Ovary (tissue), 9 donors: ENCODE results near the gene TSLP. TPM values are rescaled to one million over a fixed set of nuclear protein-coding genes. Genes with fewer than 3 reads are reported as not detected.

Source experiments
- DNase-seq, 5 donors: peaks; one replicate each; pipeline ENCODE4 v3.0.0-alpha.2; 2019 to 2020
- H3K27ac ChIP-seq, 2 donors: fragments of 200-600 bp; one replicate each; pipeline versions ENCODE4 v1.5.1 to v1.8.0; 2019 to 2022
- H3K27me3 ChIP-seq: fragments of 200-600 bp; one replicate; pipeline ENCODE4 v1.8.0; 2022
- H3K36me3 ChIP-seq: fragments of 200-600 bp; sonication (generic); one replicate; pipeline ENCODE4 v1.5.1; 2019
- H3K4me1 ChIP-seq: one replicate; pipeline ENCODE4 v1.8.1; 2013; ENCODE audit warnings: mild to moderate bottlenecking, moderate library complexity; ENCODE audit not compliant: insufficient read depth
- H3K4me3 ChIP-seq: fragments of 200-600 bp; sonication (generic); one replicate; pipeline ENCODE4 v1.5.1; 2017
- H3K9me3 ChIP-seq, 2 donors: fragments of 200-600 bp in 1 of 2; sonication (generic) in 1 of 2; one replicate each; pipeline versions ENCODE4 v1.5.1 to v1.8.1; 2013 to 2019; ENCODE audit warnings: mild to moderate bottlenecking in 1 of 2, moderate library complexity in 1 of 2
- CTCF ChIP-seq, 3 donors: fragments of 450-650 bp in 2 of 3; fragments of 200-600 bp in 1 of 3; IDR thresholded peaks; one replicate each; pipeline versions ENCODE4 v1.5.1 to v1.8.0; 2016 to 2022; ENCODE audit warnings: antibody characterized with exemption in 3 of 3, mild to moderate bottlenecking in 1 of 3
- EP300 ChIP-seq: sonication (generic); formaldehyde crosslinking; IDR thresholded peaks from one replicate; pipeline ENCODE4 v1.6.1; 2017; ENCODE audit warnings: antibody characterized with exemption
- POLR2A ChIP-seq: fragments of 450-650 bp; IDR thresholded peaks from one replicate; pipeline ENCODE4 v1.6.1; 2017; ENCODE audit warnings: antibody characterized with exemption, mild to moderate bottlenecking, moderate library complexity
- WGBS, 3 donors: extraction: QIAGEN DNeasy Blood & Tissue Kit in 1 of 3; methylation state at CpG; one replicate each; pipeline versions ENCODE4 v1.1.5 to v1.1.7; 2013 to 2017; 5-methylcytosine and 5-hydroxymethylcytosine counted together
- intact Hi-C, 4 donors: fragments of 100-400 bp; cut with DNase I; formaldehyde crosslinking; loops; one replicate each; pipeline versions ENCODE4 v1.11.0 to v1.15.1; 2022 to 2023
- polyA plus RNA-seq, 2 donors: library from polyadenylated mRNA; stranded (reverse); fragments of 200-250 nt in 1 of 2; fragments of 350-450 nt in 1 of 2; fragmentation: Illumina TruSeq in 1 of 2; extraction: RNeasy Lipid Tissue Mini Kit (QIAGEN cat#74804) in 1 of 2; gene quantifications; one replicate each; pipeline ENCODE4 v1.2.3, GENCODE V29; 2013 to 2014
- total RNA-seq, 7 donors: library from RNA; depleted of rRNA in 2 of 7; stranded (reverse); fragments of >200 nt in 2 of 7; fragmentation: NEBNext Ultra II Directional in 3 of 7; extraction: Animal tissue kit (Norgen Biotek cat#: 25700) in 3 of 7; gene quantifications; one replicate each; pipeline versions ENCODE4 v1.1.0 to v1.2.4, GENCODE V29; 2016 to 2023
- donor health status: DM: no; HTN: no; CAD: no; lungs with moderate emphysema.
- donor health status: DM: no; HTN: no; CAD: no.
- donor health status: Bipolar disorder and iron deficiency.
- donor health status: DM: yes; HTN: yes; CAD: no.
- donor health status: DM: no; HTN: no; CAD: no.
- donor health status: DM: yes; HTN: yes; CAD: no.

The TSLP gene
- total and polyA plus RNA-seq, 9 donors = 0.12 to 1.4 (median 0.32) TPM; not detected in 1

GRCh38 chr5:111095982-111096381 is 24.5 kb downstream of the TSLP start:
- Histone ChIP-seq H3K4me3 (no peak overlapping the region), H3K4me1 (no peaks in the 10 kb centered on the region), H3K36me3 (no peaks in the 10 kb centered on the region), H3K27ac (no peak overlapping the region), H3K9me3 (no peaks in the 10 kb centered on the region), H3K27me3 (no peaks in the 10 kb centered on the region)
- intact Hi-C loops = no loop called here
- WGBS, 3 donors = 52 to 73% (median 61%) methylated on average over 1 of the region's 1 CpG
- TF ChIP-seq EP300 (no peak), POLR2A (no peak), CTCF (IDR thresholded peaks at IDR 0.05) (no peak)
- no peak for DNase-seq

- WGBS, 3 donors = 0 to 7% (median 3%) methylated on average over 1 of the region's 1 CpG
- no peaks in the 10 kb centered on the region for H3K36me3 ChIP-seq
- H3K4me3 ChIP-seq = no peak overlapping the region
- H3K9me3 ChIP-seq = no peaks in the 10 kb centered on the region
- no peak overlapping the region for H3K27ac ChIP-seq
- no peak for DNase-seq
- TF ChIP-seq EP300 (no peak), POLR2A (no peak), CTCF (IDR thresholded peaks at IDR 0.05) (no peak)
- H3K4me1 ChIP-seq = no peaks in the 10 kb centered on the region
- intact Hi-C loops = no loop called here
- H3K27me3 ChIP-seq = no peaks in the 10 kb centered on the region
These were observed 27.7 kb downstream of the TSLP start for GRCh38 chr5:111099058-111099778.

- intact Hi-C loops = no loop called here
- WGBS, 3 donors = 95 to 98% (median 98%) methylated on average over 2 of the region's 2 CpGs
- H3K9me3 ChIP-seq = no peaks in the 10 kb centered on the region
These were observed 34.9 kb downstream of the TSLP start for GRCh38 chr5:111106320-111106948.

GRCh38 chr5:111107371-111107770 is 35.9 kb downstream of the TSLP start:
- Histone ChIP-seq H3K36me3 (no peaks in the 10 kb centered on the region), H3K9me3 (no peaks in the 10 kb centered on the region), H3K27ac (no peak overlapping the region), H3K27me3 (no peaks in the 10 kb centered on the region), H3K4me1 (no peaks in the 10 kb centered on the region), H3K4me3 (no peak overlapping the region)
- intact Hi-C loops = no loop called here
- WGBS, 3 donors = 68 to 85% (median 75%) methylated on average over 2 of the region's 2 CpGs
- DNase-seq = no peak
- TF ChIP-seq CTCF (IDR thresholded peaks at IDR 0.05) = no peak
- no peak for TF ChIP-seq POLR2A
- TF ChIP-seq EP300 = no peak

More at GRCh38 chr5:111106320-111106948, 34.9 kb downstream of the TSLP start:
- no peak for DNase-seq
- Histone ChIP-seq H3K4me3 (no peak overlapping the region), H3K36me3 (no peaks in the 10 kb centered on the region), H3K27me3 (no peaks in the 10 kb centered on the region), H3K27ac (no peak overlapping the region), H3K4me1 (no peaks in the 10 kb centered on the region)
- TF ChIP-seq CTCF (IDR thresholded peaks at IDR 0.05) = no peak
- TF ChIP-seq EP300 = no peak
- TF ChIP-seq POLR2A = no peak
